GM18951 (cell line): ENCODE measurements around the gene ARRB2.
"Not testable (repeated sequence)": the region's sequence is repeated elsewhere in the genome, so short reads cannot be mapped to it uniquely, and the experiment has no call there.

Experiments
- POLR2A ChIP-seq: IDR thresholded peaks from 4 replicates; pipeline ENCODE4 v1.6.1; 2011; ENCODE audit warnings: mild to moderate bottlenecking; ENCODE audit not compliant: insufficient read length, insufficient read depth; ENCODE audit errors: extremely low read depth
- in situ Hi-C: fragments of 300-500 bp; cut with MboI; formaldehyde crosslinking; loops from one replicate; pipeline ENCODE4 v1.12.0; 2022; ENCODE audit warnings: low sequenced_read_pairs, mixed read lengths, inconsistent platforms; ENCODE audit not compliant: unreplicated experiment

Gene ARRB2

GRCh38 chr17:4678448-4679026 is 31.9 kb upstream of the ARRB2 start:
- in situ Hi-C loops: no loop called here
- TF ChIP-seq POLR2A: no peak

GRCh38 chr17:4679658-4680057 is 30.8 kb upstream of the ARRB2 start:
- no peak for TF ChIP-seq POLR2A
- in situ Hi-C loops: no loop called here

DNA sequence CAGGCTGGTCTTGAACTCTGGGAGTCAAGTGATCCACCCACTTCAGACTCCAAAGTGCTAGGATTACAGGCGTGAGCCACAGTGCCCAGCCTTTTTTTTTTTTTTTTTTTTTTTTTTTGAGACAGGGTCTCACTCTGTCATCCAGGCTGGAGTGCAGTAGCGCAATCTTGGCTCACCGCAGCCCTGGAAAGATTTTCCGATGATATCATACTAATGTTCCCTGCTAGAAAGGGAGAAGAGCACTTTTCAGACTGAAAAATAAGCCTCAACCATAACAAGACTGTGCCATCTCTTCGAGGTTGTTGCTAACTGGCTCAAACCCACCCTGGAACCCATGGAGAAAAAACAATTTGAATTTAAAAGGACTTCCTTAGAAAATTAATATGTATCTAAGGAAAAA is 26.7 kb upstream of the ARRB2 start:
- in situ Hi-C loops: not testable (repeated sequence)

DNA sequence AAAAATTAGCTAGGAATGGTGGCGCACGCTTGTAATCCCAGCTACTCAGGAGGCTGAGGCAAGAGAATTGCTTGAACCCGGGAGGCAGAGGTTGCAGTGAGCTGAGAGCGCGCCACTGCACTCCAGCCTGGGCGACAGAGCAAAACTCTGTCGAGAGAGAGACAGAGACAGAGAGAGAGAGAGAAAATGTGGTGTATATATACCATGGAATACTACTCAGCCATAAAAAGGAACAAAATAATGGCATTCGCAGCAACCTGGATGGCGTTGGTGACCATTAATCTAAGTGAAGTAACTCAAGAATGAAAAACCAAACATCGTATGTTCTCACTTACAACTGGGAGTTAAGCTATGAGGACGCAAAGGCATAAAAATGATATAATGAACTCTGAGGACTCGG is 20.6 kb upstream of the ARRB2 start:
- in situ Hi-C loops: not testable (repeated sequence)

DNA sequence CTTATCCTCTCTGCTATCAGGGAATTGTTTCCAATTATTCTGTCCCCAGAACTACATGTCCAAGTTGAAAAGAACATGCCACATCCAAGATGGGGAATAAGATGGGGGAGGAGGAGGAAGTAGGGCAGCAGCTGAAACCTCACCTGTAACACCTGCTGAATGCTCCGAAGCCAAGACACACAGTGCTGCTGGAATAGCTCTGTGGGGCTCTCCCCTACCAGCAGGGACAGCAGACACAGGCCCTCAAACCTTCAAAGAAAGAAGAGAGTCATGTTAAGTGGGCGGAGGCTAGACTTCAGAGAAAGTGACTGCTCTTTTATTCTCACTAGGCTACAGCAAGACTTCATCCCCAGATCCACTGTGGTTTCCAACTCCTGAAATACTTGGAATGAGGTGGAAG is 19.7 kb upstream of the ARRB2 start:
- in situ Hi-C loops: no loop called here
- TF ChIP-seq POLR2A: no peak

- in situ Hi-C loops: no loop called here
- no peak for TF ChIP-seq POLR2A
Measured at GRCh38 chr17:4691686-4692085, 18.7 kb upstream of the ARRB2 start.

- in situ Hi-C loops: no loop called here
- no peak for TF ChIP-seq POLR2A
Measured at GRCh38 chr17:4693416-4693815, 17.0 kb upstream of the ARRB2 start.

- in situ Hi-C loops: no loop called here
Measured at GRCh38 chr17:4696437-4696805, 14.0 kb upstream of the ARRB2 start.

GRCh38 chr17:4699401-4700056 is 10.9 kb upstream of the ARRB2 start:
- in situ Hi-C loops: not testable (repeated sequence)

More at GRCh38 chr17:4696437-4696805, 14.0 kb upstream of the ARRB2 start:
- no peak for TF ChIP-seq POLR2A

GRCh38 chr17:4701116-4701515 is 9.3 kb upstream of the ARRB2 start:
- in situ Hi-C loops: no loop called here

GRCh38 chr17:4703330-4703691 is 7.1 kb upstream of the ARRB2 start:
- no peak for TF ChIP-seq POLR2A
- in situ Hi-C loops: no loop called here

More at GRCh38 chr17:4701116-4701515, 9.3 kb upstream of the ARRB2 start:
- no peak for TF ChIP-seq POLR2A

GRCh38 chr17:4704574-4704907 is 5.9 kb upstream of the ARRB2 start:
- in situ Hi-C loops: not testable (repeated sequence)

DNA sequence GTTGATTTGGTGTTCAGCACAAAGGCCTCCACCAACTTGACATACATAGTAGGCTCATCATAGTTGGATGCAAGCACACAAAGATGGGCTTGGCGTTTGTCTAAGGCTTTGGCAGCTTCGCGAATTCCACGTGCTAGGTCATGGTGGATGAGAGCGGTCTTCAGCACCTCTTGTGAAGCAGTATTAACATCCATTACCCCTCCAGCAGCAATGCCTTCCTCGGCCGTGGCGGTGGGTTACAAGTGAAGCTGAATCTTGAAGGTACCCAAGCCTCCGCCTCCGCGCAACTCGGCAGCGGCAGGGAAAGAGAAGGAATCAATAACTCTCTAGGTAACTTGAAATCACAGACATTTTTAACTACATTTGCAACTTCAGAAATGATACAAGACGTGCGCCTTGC is 5.4 kb upstream of the ARRB2 start:
- no peak for TF ChIP-seq POLR2A
- in situ Hi-C loops: no loop called here

GRCh38 chr17:4706121-4706520 is 4.3 kb upstream of the ARRB2 start:
- TF ChIP-seq POLR2A: no peak
- in situ Hi-C loops: no loop called here

- TF ChIP-seq POLR2A: no peak
- in situ Hi-C loops: no loop called here
Measured at GRCh38 chr17:4708436-4708835, 2.0 kb upstream of the ARRB2 start.
